K562 (cell line): Measurements from ENCODE around the gene DSG3. TPM values are rescaled to one million over a fixed set of nuclear protein-coding genes. Genes with fewer than 3 reads are reported as not detected.

Experiments
- ATAC-seq: fragments of 200-7000 bp; cut with Tn5 transposase; 3 replicates; pipeline ENCODE4 v1.9.1; 2020; ENCODE audit warnings: moderate library complexity
- BruUV-seq: library from RNA; stranded (reverse); fragments of 400-500 nt; replicated peaks from 2 replicates; lab custom pipeline; 2021; lab: Mats Ljungman, UMichigan
- CTCF ChIA-PET: fragments of 300-600 bp; formaldehyde crosslinking; extraction: SDS; loops from one replicate; lab custom pipeline; 2021; ENCODE audit warnings: low intra/inter-chr PET ratio; lab: Yijun Ruan, JAX
- POLR2A ChIA-PET: fragments of 300-600, 350-650 bp; sonication (Branson Sonifier 250); formaldehyde crosslinking; extraction: SDS; loops from one replicate; lab custom pipeline; 2021; ENCODE audit warnings: antibody characterized with exemption, inconsistent platforms; lab: Yijun Ruan, JAX
- DNase-seq, 4 experiments: peaks; one replicate each; pipeline versions ENCODE4 v3.0.0 to v3.0.0-alpha.2; 2011 to 2018; ENCODE audit warnings: low spot score in 3 of 4, mixed read lengths in 3 of 4; ENCODE audit errors: extremely low read depth in 1 of 4
- FAIRE-seq: peaks from 2 replicates; lab custom pipeline; 2011; peaks lifted over from hg19 to GRCh38; lab: Jason Lieb, UNC
- H2AFZ ChIP-seq: 2 replicates; pipeline ENCODE4 v1.6.0; 2011; ENCODE audit warnings: low read depth, low read length, control low read depth, inconsistent platforms
- H3K27ac ChIP-seq: fragments of 200-600 bp; 3 replicates; pipeline ENCODE4 v1.8.0; 2011; ENCODE audit warnings: low read depth, mild to moderate bottlenecking, control low read depth, inconsistent platforms, low read length, moderate library complexity, mixed read lengths; ENCODE audit errors: extremely low read depth
- H3K27me3 ChIP-seq, 2 experiments: fragments of 300-600 bp in 1 of 2; 2 replicates in 1 of 2; 3 replicates in 1 of 2; pipeline versions ENCODE4 v1.6.0 to v1.8.0; 2011; ENCODE audit warnings: inconsistent platforms in 2 of 2, low read length in 2 of 2, mild to moderate bottlenecking in 1 of 2, mixed read lengths in 1 of 2, moderate library complexity in 1 of 2; ENCODE audit not compliant: control insufficient read depth in 2 of 2, insufficient read depth in 2 of 2
- H3K36me3 ChIP-seq: fragments of 300-600 bp; 3 replicates; pipeline ENCODE4 v1.8.0; 2011; ENCODE audit warnings: mild to moderate bottlenecking, low read length, inconsistent platforms; ENCODE audit not compliant: control insufficient read depth, insufficient read depth
- H3K4me1 ChIP-seq, 2 experiments: fragments of 200-600 bp in 1 of 2; replicated peaks in 1 of 2; 2 replicates in 1 of 2; 3 replicates in 1 of 2; pipeline versions ENCODE4 v1.5.1 to v1.8.0; 2011; ENCODE audit warnings: inconsistent platforms in 2 of 2, low read length in 2 of 2, mild to moderate bottlenecking in 1 of 2, mixed read lengths in 1 of 2, moderate library complexity in 1 of 2; ENCODE audit not compliant: control insufficient read depth in 2 of 2, insufficient read depth in 2 of 2
- H3K4me2 ChIP-seq: 2 replicates; pipeline ENCODE4 v1.6.1; 2011; ENCODE audit warnings: low read length, control low read depth, inconsistent platforms, mixed read lengths; ENCODE audit not compliant: insufficient read depth
- H3K4me3 ChIP-seq: fragments of 200-600 bp; sonication (generic), shearing (Covaris generic); 2 replicates; pipeline ENCODE4 v1.5.1; 2016; ENCODE audit warnings: control low read depth, inconsistent platforms
- H3K79me2 ChIP-seq: fragments of 200-600 bp; 3 replicates; pipeline ENCODE4 v1.8.0; 2011; ENCODE audit warnings: low read length, inconsistent platforms; ENCODE audit not compliant: control insufficient read depth, insufficient read depth
- H3K9ac ChIP-seq, 2 experiments: 2 replicates each; pipeline versions ENCODE4 v1.6.0 to v1.6.1; 2011; ENCODE audit warnings: low read depth in 2 of 2, low read length in 2 of 2, control low read depth in 1 of 2, inconsistent platforms in 1 of 2, mild to moderate bottlenecking in 1 of 2, mixed read lengths in 1 of 2; ENCODE audit not compliant: insufficient read depth in 1 of 2
- H3K9me1 ChIP-seq: one replicate; pipeline ENCODE4 v1.6.0; 2011; ENCODE audit warnings: inconsistent platforms, mild to moderate bottlenecking, low read length, moderate library complexity; ENCODE audit not compliant: control insufficient read depth, insufficient read depth
- H3K9me3 ChIP-seq: replicated peaks from 2 replicates; pipeline ENCODE4 v1.5.1; 2011; ENCODE audit warnings: low read depth, low read length, inconsistent platforms; ENCODE audit not compliant: control insufficient read depth, insufficient read depth
- H4K20me1 ChIP-seq: replicated peaks from 2 replicates; pipeline ENCODE4 v1.6.1; 2011; ENCODE audit warnings: low read length, inconsistent platforms, mixed read lengths; ENCODE audit not compliant: control insufficient read depth, insufficient read depth
- ELK3 ChIP-seq: fragments of 450-650 bp; formaldehyde crosslinking; IDR thresholded peaks from 2 replicates; pipeline ENCODE4 v1.4.0; 2020; ENCODE audit warnings: mild to moderate bottlenecking
- FOSL1 ChIP-seq: fragments of 200-800 bp; sonication (Bioruptor generic); conservative IDR thresholded peaks from 2 replicates; pipeline ENCODE4 v1.6.1; 2016; ENCODE audit warnings: missing genetic modification characterization, missing compliant biosample characterization
- FOXK1 ChIP-seq: sonication (generic); formaldehyde crosslinking; IDR thresholded peaks from 2 replicates; pipeline ENCODE4 v1.8.0; 2022; ENCODE audit warnings: missing genetic modification reagents, mild to moderate bottlenecking, borderline replicate concordance
- GABPB1 ChIP-seq: sonication (generic); formaldehyde crosslinking; IDR thresholded peaks from 2 replicates; pipeline ENCODE4 v1.8.0; 2022; ENCODE audit warnings: mild to moderate bottlenecking, missing genetic modification reagents
- IFI16 ChIP-seq: fragments of 250-450 bp; sonication (Bioruptor Pico); IDR thresholded peaks from 2 replicates; pipeline ENCODE4 v2.1.2; 2022; ENCODE audit warnings: mild to moderate bottlenecking, inconsistent platforms
- MCM3 ChIP-seq: fragments of 450-650 bp; IDR thresholded peaks from 2 replicates; pipeline ENCODE4 v1.6.1; 2016
- ZBTB49 ChIP-seq: sonication (generic); formaldehyde crosslinking; IDR thresholded peaks from 2 replicates; pipeline ENCODE4 v1.8.0; 2022; ENCODE audit warnings: missing genetic modification reagents, mild to moderate bottlenecking, borderline replicate concordance
- WGBS: fragments of 100-300 bp; shearing (Covaris generic); methylation state at CpG from one replicate; pipeline ENCODE4 v1.1.6; 2016; ENCODE audit warnings: low coverage, mixed read lengths; ENCODE audit not compliant: insufficient coverage; ENCODE audit errors: missing lambda C conversion rate; 5-methylcytosine and 5-hydroxymethylcytosine counted together
- in situ Hi-C: fragments of 300-500 bp; cut with MboI; formaldehyde crosslinking; loops from 4 replicates; pipeline ENCODE4 v1.15.0; 2018; ENCODE audit warnings: inconsistent platforms, mixed read lengths
- intact Hi-C: fragments of 100-400 bp; cut with micrococcal nuclease; formaldehyde crosslinking; loops from 2 replicates; pipeline ENCODE4 v1.14.2; 2022
- polyA plus RNA-seq, 8 experiments: library from polyadenylated mRNA; depleted of rRNA in 4 of 8; stranded (reverse) in 5 of 8; unstranded in 3 of 8; fragments of >200 nt; fragmentation: Nextera tagmentation in 2 of 8; fragmentation: Illumina TruSeq in 1 of 8; extraction: Ambion mirVana in 2 of 8; extraction: Trizol in 1 of 8; gene quantifications; 2 replicates each; pipeline versions ENCODE4 v1.2.1 to v1.2.3, GENCODE V29; 2011 to 2014; ENCODE audit warnings: inconsistent platforms in 1 of 8, missing spikeins in 1 of 8
- total RNA-seq, 7 experiments: library from RNA; depleted of rRNA in 6 of 7; stranded (reverse); fragments of >200 nt in 6 of 7; fragmentation: Illumina TruSeq in 2 of 7; extraction: Trizol in 2 of 7; gene quantifications; 2 replicates each; pipeline versions ENCODE4 v1.2.1 to v1.2.3, GENCODE V29; 2011 to 2021; ENCODE audit warnings: low replicate concordance in 1 of 7

DSG3 gene
- total and polyA plus RNA-seq, 9 of the 15 experiments (the other 6 are each of a cell fraction or from before 2014, with no cell fraction given): 0.04 to 0.18 (median 0.07) TPM; not detected in 1

- intact Hi-C loops: no loop called here
- H3K4me3 ChIP-seq: no peak overlapping the region
- TF ChIP-seq FOSL1 (tag): peak; percentile 73
- TF ChIP-seq GABPB1 (CRISPR knock-in tag): no peak
- TF ChIP-seq ELK3 (CRISPR knock-in tag): no peak
- no peak for TF ChIP-seq IFI16
- TF ChIP-seq ZBTB49 (CRISPR knock-in tag): no peak
- TF ChIP-seq FOXK1 (CRISPR knock-in tag): no peak
- no peak for TF ChIP-seq MCM3
- TF ChIP-seq, all 486 proteins: peak for 1
- H3K9me1 ChIP-seq: no peaks in the 10 kb centered on the region
- BruUV-seq: no TSS peak
- FAIRE-seq: no peak
- H3K9me3 ChIP-seq: no peaks in the 10 kb centered on the region
- no peak overlapping the region for H3K27ac ChIP-seq
- H3K36me3 ChIP-seq: no peaks in the 10 kb centered on the region
- H3K4me1 ChIP-seq: 0 out of 5 replicates have a peak, but pooled peaks cover 0 to 5% of the 10 kb centered on the region in 2 experiments
- no peaks in the 10 kb centered on the region for H4K20me1 ChIP-seq
- H3K79me2 ChIP-seq: no peaks in the 10 kb centered on the region
- WGBS: 56% methylated on average over 9 of the region's 9 CpGs
- DNase-seq: no peak
- H2AFZ ChIP-seq: peak overlapping the region; percentile 40; the same call in 1 of the 2 replicates
- H3K9ac ChIP-seq: no peak overlapping the region
- CTCF ChIA-PET: no interaction called here
- in situ Hi-C loops: no loop called here
- peaks cover 0 to 2% of the 10 kb centered on the region in 2 experiments; a peak in 1 of 5 replicates for H3K27me3 ChIP-seq
- POLR2A ChIA-PET: no interaction called here
- no peak overlapping the region for H3K4me2 ChIP-seq
- peak; percentile 36 for ATAC-seq
Measured at GRCh38 chr18:31487246-31488015, 39.9 kb downstream of the DSG3 start.
